T-cell (primary cell): Measurements from ENCODE around the gene NRF1. TPM values are rescaled to one million over a fixed set of nuclear protein-coding genes. Genes with fewer than 3 reads are reported as not detected.

Source experiments
- ATAC-seq, 4 experiments: fragments of 200-7000 bp in 3 of 4; fragments of 150-1000 bp in 1 of 4; cut with Tn5 transposase; replicated peaks in 1 of 4; 1 replicate in 3 of 4; 2 replicates in 1 of 4; pipeline ENCODE4 v1.10.0; 2021; ENCODE audit warnings: moderate library complexity in 3 of 4, mild to moderate bottlenecking in 2 of 4, moderate number of reproducible peaks in 1 of 4
- CTCF ChIA-PET, 2 donors: fragments of 300-600 bp; sonication (Branson Sonifier 250); formaldehyde crosslinking; loops; one replicate each; lab custom pipeline; 2022; ENCODE audit warnings: antibody characterized with exemption in 2 of 2; lab: Charles Lee
- POLR2A ChIA-PET, 2 donors: fragments of 300-600 bp; sonication (Branson Sonifier 250); formaldehyde crosslinking; loops; one replicate each; lab custom pipeline; 2022; ENCODE audit warnings: antibody characterized with exemption in 2 of 2; lab: Charles Lee
- DNase-seq, 35 experiments: peaks; one replicate each; pipeline versions ENCODE4 v3.0.0 to v3.0.0-alpha.2; 2013 to 2023
- H3K27ac ChIP-seq: one replicate; pipeline ENCODE4 v1.5.1; 2013; ENCODE audit warnings: low read length
- H3K27me3 ChIP-seq, 2 experiments: replicated peaks in 1 of 2; 1 replicate in 1 of 2; 2 replicates in 1 of 2; pipeline versions ENCODE4 v1.6.1 to v1.7.0; 2013; ENCODE audit warnings: low read length in 1 of 2, mixed read lengths in 1 of 2; ENCODE audit not compliant: control insufficient read depth in 2 of 2, insufficient read depth in 2 of 2; ENCODE audit errors: extremely low read depth in 1 of 2
- H3K36me3 ChIP-seq, 2 donors: 1 replicate in 1 of 2; 2 replicates in 1 of 2; pipeline versions ENCODE4 v1.6.1 to v1.7.0; 2013; ENCODE audit warnings: low read length in 1 of 2; ENCODE audit not compliant: control insufficient read depth in 2 of 2, insufficient read depth in 1 of 2; ENCODE audit errors: extremely low read depth in 1 of 2
- H3K4me1 ChIP-seq, 2 experiments: 1 replicate in 1 of 2; 2 replicates in 1 of 2; pipeline versions ENCODE4 v1.6.1 to v1.7.0; 2013; ENCODE audit warnings: low read length in 2 of 2, mixed read lengths in 1 of 2; ENCODE audit not compliant: insufficient read depth in 2 of 2, control insufficient read depth in 1 of 2; ENCODE audit errors: extremely low read depth in 1 of 2
- H3K4me3 ChIP-seq, 2 donors: 1 replicate in 1 of 2; 2 replicates in 1 of 2; pipeline versions ENCODE4 v1.5.1 to v1.7.0; 2013; ENCODE audit warnings: mild to moderate bottlenecking in 2 of 2, low read length in 1 of 2, moderate library complexity in 1 of 2; ENCODE audit not compliant: control insufficient read depth in 1 of 2; ENCODE audit errors: extremely low read depth in 1 of 2
- H3K9me3 ChIP-seq: 2 replicates; pipeline ENCODE4 v1.7.0; 2013
- H3K27ac Mint-ChIP-seq, 2 donors: one replicate each; pipeline ENCODE4 v1.8.0; 2020 to 2021; ENCODE audit warnings: mild to moderate bottlenecking in 2 of 2, mixed read lengths in 2 of 2
- H3K27me3 Mint-ChIP-seq, 2 donors: one replicate each; pipeline ENCODE4 v1.8.0; 2021 to 2022; ENCODE audit warnings: mixed read lengths in 2 of 2
- H3K36me3 Mint-ChIP-seq: one replicate; pipeline ENCODE4 v1.8.0; 2021; ENCODE audit warnings: mixed read lengths
- H3K4me1 Mint-ChIP-seq, 3 donors: one replicate each; pipeline ENCODE4 v1.8.0; 2020 to 2022; ENCODE audit warnings: mixed read lengths in 3 of 3, mild to moderate bottlenecking in 1 of 3
- H3K4me3 Mint-ChIP-seq, 3 donors: one replicate each; pipeline ENCODE4 v1.8.0; 2020 to 2022; ENCODE audit warnings: mild to moderate bottlenecking in 3 of 3, mixed read lengths in 3 of 3, moderate library complexity in 3 of 3
- H3K9me3 Mint-ChIP-seq, 3 donors: one replicate each; pipeline ENCODE4 v1.8.0; 2020 to 2022; ENCODE audit warnings: mixed read lengths in 3 of 3
- WGBS: methylation state at CpG from one replicate; pipeline ENCODE4 v1.1.5; 2013; ENCODE audit warnings: missing lambda C conversion rate; ENCODE audit not compliant: insufficient coverage; 5-methylcytosine and 5-hydroxymethylcytosine counted together
- total RNA-seq, 35 experiments: library from RNA in 6 of 35; stranded (reverse) in 6 of 35; fragments of 120-200 nt in 1 of 35; gene quantifications; one replicate each; pipeline versions ENCODE4 v1.2.1 to v1.2.4 and lab custom pipeline; 2013 to 2026

The NRF1 gene
- total RNA-seq, 5 donors from 2014 or later (not counting 1 experiment from before 2014, with no cell fraction given), result 31.5 to 38.0 (median 35.6) TPM

DNA sequence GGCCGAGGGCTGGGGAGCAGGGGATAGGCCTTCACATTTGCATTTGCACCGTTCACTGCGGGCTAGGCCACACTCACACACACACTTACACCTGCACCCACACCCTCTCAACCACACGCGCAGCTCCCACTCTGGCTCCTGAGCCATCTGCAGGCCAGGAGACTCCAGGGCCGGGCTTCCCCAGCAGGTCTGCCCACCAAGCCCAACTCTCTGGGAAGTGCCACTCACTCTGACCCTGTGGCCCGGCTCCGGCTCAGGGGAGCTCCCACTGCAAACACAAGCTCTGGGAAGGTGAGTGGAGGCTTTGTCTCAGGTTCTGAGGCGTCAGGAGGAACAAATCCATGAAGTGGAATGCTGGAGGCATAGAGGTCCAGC is 157.9 kb downstream of the NRF1 start:
- H3K4me3 ChIP-seq, result no peak overlapping the region
- CTCF ChIA-PET, result no interaction called here
- Mint-ChIP-seq H3K36me3 (no peaks in the 10 kb centered on the region), H3K4me1 (peaks cover 0 to 6% (median 0%) of the 10 kb centered on the region in 3 donors), H3K27ac (no peak overlapping the region), H3K27me3 (peaks cover 0 to 6% of the 10 kb centered on the region in 2 donors), H3K9me3 (no peaks in the 10 kb centered on the region), H3K4me3 (no peak overlapping the region)
- no peaks in the 10 kb centered on the region for H3K36me3 ChIP-seq
- ATAC-seq (no peak), DNase-seq (no peak)
- no peak overlapping the region for H3K27ac ChIP-seq
- peaks cover 0 to 25% of the 10 kb centered on the region in 2 experiments for H3K27me3 ChIP-seq
- H3K9me3 ChIP-seq, result no peaks in the 10 kb centered on the region
- no CpG with 5 or more reads among the region's 9 CpGs for WGBS
- peaks cover 0 to 9% of the 10 kb centered on the region in 2 experiments for H3K4me1 ChIP-seq
- POLR2A ChIA-PET, result no interaction called here

DNA sequence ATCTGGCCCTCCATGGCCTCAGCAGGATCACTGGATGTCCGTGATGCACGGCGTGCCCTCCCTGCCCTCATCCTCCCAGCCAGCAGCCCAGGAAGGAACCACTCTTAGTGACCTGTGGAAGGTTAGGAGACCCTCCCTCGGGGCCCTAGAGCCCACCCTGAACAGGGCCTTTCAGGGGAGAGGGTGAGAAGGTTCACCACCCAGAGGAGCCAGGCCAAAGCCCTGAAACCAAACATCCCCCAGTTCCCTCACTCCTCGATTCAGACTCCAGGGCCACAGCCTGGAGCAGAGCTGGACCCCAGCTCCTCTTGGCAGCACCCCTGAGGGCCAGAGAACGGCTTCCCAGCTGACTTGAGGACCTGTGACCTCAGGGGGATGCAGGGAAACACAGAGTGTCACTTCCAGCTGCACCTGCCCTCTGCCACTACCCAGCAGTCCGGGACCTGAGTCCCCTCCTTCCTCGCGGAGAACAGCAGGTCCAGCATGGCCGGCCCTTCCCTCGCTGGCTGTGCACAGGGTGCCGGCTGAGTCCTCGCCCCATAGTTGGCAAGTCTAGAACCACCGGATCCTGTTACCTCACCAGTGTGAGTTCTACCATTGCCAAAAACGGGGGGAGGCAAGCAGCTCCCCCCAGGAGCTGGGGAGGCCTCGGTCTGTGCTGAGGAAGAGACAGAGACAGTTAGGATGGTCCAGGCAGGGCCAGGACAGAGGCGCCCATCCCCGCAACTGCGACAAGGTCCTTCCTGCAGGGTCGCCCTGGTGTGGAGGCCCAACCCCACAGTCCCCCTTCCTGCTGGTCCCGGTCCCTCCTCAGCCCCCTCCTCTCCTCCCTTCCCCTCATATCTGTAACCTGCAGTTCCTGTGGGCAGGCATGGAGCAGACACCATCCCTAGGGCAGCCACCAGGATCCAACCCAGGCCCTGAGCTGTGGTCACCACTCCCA is 158.6 kb downstream of the NRF1 start:
- Mint-ChIP-seq H3K4me1 (peaks cover 0 to 6% (median 0%) of the 10 kb centered on the region in 3 donors), H3K4me3 (no peak overlapping the region), H3K9me3 (no peaks in the 10 kb centered on the region), H3K27me3 (peaks cover 0 to 7% of the 10 kb centered on the region in 2 donors), H3K36me3 (no peaks in the 10 kb centered on the region), H3K27ac (no peak overlapping the region)
- CTCF ChIA-PET, result no interaction called here
- POLR2A ChIA-PET, result interaction anchor here in 1 of 2 donors (0.5 kb wide), 1 partner anchor 122 kb away, joined by 3 read pairs; no protein-coding TSS in a partner anchor
- no peak for DNase-seq
- no peak for ATAC-seq
- no peaks in the 10 kb centered on the region for H3K9me3 ChIP-seq
- H3K4me1 ChIP-seq, result peaks cover 0 to 6% of the 10 kb centered on the region in 2 experiments
- peaks cover 0 to 30% of the 10 kb centered on the region in 2 experiments for H3K27me3 ChIP-seq
- no peaks in the 10 kb centered on the region for H3K36me3 ChIP-seq
- 76% methylated on average over 12 of the region's 21 CpGs for WGBS
- no peak overlapping the region for H3K27ac ChIP-seq
- no peak overlapping the region for H3K4me3 ChIP-seq

DNA sequence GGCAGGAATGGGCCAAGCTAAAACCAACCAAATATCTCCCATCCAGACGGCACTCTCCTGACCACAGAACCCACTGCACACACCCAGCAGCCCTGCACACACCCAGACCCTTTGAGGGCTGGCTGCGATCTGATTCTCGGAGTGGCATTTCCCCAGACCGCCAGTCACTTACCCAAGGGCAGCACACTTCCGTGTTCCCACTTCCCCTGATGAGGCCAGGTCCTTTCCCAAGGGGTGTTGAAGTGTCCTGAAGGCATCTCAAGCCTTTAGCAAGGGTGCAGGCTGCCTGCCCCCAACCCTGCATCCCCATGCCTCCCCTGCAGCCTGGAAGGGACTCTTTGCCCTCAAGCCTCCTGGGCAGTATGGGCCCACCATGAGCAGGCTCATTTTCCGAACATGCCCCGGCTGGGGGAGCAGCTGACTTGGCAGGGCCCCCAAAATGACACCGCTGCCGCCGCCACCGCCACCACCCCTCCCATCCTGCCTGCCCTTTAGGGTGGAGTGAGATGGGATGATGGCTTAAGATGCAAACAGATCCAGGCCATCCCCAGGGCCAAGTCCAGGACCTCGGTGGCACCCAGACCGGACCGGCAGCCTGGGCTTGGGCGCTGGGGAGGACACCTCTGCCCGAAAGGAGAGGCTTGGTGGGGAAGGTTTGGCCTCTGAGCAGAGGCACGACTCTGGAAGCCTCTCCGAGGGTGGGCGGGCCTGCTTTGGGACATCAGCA is 159.8 kb downstream of the NRF1 start:
- peaks cover 7 to 40% of the 10 kb centered on the region in 2 experiments for H3K27me3 ChIP-seq
- ChIA-PET CTCF (no interaction called here), POLR2A (interaction anchor here in 1 of 2 donors (0.6 kb wide), 1 partner anchor 1392 kb away, joined by 3 read pairs; no protein-coding TSS in a partner anchor)
- no peak overlapping the region for H3K27ac Mint-ChIP-seq
- no peak overlapping the region for H3K4me3 Mint-ChIP-seq
- ATAC-seq (no peak), DNase-seq (no peak)
- 51% methylated on average over 5 of the region's 19 CpGs for WGBS
- peaks cover 0 to 16% of the 10 kb centered on the region in 2 donors for H3K27me3 Mint-ChIP-seq
- H3K4me1 ChIP-seq, result peaks cover 0 to 6% of the 10 kb centered on the region in 2 experiments
- no peaks in the 10 kb centered on the region for H3K9me3 ChIP-seq
- no peak overlapping the region for H3K4me3 ChIP-seq
- H3K36me3 Mint-ChIP-seq, result no peaks in the 10 kb centered on the region
- H3K9me3 Mint-ChIP-seq, result no peaks in the 10 kb centered on the region
- H3K36me3 ChIP-seq, result no peaks in the 10 kb centered on the region
- H3K27ac ChIP-seq, result no peak overlapping the region
- peaks cover 0 to 6% (median 0%) of the 10 kb centered on the region in 3 donors for H3K4me1 Mint-ChIP-seq

DNA sequence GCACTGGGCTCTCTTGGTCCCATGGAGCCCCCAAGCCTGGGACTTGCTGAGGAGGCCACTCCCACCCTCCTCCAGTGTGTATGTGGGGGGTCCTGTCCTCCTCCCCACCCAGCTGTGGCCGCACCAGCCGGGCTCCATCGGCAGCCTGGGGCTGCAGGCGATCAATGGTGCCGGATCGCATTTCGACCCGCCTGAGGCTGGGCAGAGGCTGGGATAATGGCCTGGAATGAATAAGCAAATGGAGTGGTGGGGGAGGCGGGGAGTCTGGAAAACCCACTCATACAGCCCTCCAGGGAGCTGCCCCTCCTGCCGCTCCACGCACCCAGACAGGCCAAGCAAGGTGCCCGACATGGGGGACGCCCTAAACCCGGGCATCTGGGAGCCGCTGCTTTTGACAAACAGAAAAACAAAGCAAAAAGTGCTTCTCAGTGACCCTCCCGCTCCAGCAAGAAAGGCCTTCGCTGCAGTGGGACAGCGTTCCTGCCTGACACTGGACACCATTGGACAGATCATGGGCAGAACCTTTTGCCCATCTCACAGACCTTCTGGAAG is 160.5 kb downstream of the NRF1 start:
- ATAC-seq, result no peak
- Histone ChIP-seq H3K36me3 (no peaks in the 10 kb centered on the region), H3K4me1 (peaks cover 0 to 4% of the 10 kb centered on the region in 2 experiments), H3K27ac (no peak overlapping the region), H3K4me3 (no peak overlapping the region), H3K9me3 (no peaks in the 10 kb centered on the region), H3K27me3 (peaks cover 8 to 43% of the 10 kb centered on the region in 2 experiments)
- H3K27ac Mint-ChIP-seq, result no peak overlapping the region
- H3K27me3 Mint-ChIP-seq, result peaks cover 0 to 16% of the 10 kb centered on the region in 2 donors
- H3K4me3 Mint-ChIP-seq, result no peak overlapping the region
- no peak for DNase-seq
- H3K9me3 Mint-ChIP-seq, result no peaks in the 10 kb centered on the region
- ChIA-PET CTCF (no interaction called here), POLR2A (interaction anchor here in 1 of 2 donors (0.6 kb wide), 1 partner anchor 1392 kb away, joined by 3 read pairs; no protein-coding TSS in a partner anchor)
- peaks cover 0 to 3% (median 0%) of the 10 kb centered on the region in 3 donors for H3K4me1 Mint-ChIP-seq
- no peaks in the 10 kb centered on the region for H3K36me3 Mint-ChIP-seq
- 92% methylated on average over 9 of the region's 18 CpGs for WGBS

DNA sequence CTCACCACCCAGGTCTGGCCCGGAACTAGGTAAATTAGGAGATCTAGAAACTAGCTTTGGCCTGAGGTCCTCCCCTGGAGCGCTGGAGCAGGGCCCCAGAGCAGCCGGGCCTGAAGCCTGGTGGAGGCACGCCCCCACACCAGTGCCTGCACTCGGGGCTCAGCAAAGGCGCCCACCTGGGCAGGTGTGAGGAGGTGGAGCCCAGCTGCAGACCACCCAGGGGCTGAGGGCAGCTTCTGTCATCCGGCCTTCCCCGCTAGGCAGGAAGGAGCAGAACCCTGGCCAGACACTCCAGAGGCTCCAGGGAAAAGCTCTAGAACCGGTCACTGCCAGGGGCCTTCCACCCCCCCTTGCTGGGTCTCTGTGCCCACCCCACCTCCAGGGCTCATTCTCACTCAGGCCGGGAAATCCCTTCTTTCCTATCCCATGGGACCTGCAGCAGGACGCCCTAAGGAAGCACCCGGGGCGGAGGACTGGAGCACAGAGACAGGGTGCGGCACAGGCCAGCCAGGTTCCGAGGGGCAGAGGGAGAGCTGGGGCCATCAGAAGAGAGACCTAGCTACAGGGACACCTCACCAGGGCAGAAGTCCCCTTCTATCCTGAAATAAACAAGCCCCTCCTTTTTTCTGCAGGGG is 161.2 kb downstream of the NRF1 start:
- CTCF ChIA-PET, result no interaction called here

More for the DNA sequence above, 161.2 kb downstream of the NRF1 start:
- peaks cover 0 to 7% of the 10 kb centered on the region in 2 experiments for H3K4me1 ChIP-seq
- no peaks in the 10 kb centered on the region for H3K36me3 Mint-ChIP-seq
- H3K27me3 ChIP-seq, result peaks cover 11 to 46% of the 10 kb centered on the region in 2 experiments
- no peak overlapping the region for H3K27ac Mint-ChIP-seq
- no peak for ATAC-seq
- no peaks in the 10 kb centered on the region for H3K4me1 Mint-ChIP-seq
- H3K9me3 ChIP-seq, result no peaks in the 10 kb centered on the region
- no peak overlapping the region for H3K4me3 ChIP-seq
- DNase-seq, result no peak
- WGBS, result 83% methylated on average over 13 of the region's 15 CpGs
- H3K27me3 Mint-ChIP-seq, result peaks cover 0 to 23% of the 10 kb centered on the region in 2 donors
- POLR2A ChIA-PET, result no interaction called here
- no peaks in the 10 kb centered on the region for H3K9me3 Mint-ChIP-seq
- no peaks in the 10 kb centered on the region for H3K36me3 ChIP-seq
- no peak overlapping the region for H3K27ac ChIP-seq
- H3K4me3 Mint-ChIP-seq, result no peak overlapping the region
